Right hindlimb (tissue), 1 donor: ENCODE data around the gene CLTC.

Source experiments
- DNase-seq: peaks from one replicate; pipeline ENCODE4 v3.0.0-alpha.2; 2018

CLTC gene

DNA sequence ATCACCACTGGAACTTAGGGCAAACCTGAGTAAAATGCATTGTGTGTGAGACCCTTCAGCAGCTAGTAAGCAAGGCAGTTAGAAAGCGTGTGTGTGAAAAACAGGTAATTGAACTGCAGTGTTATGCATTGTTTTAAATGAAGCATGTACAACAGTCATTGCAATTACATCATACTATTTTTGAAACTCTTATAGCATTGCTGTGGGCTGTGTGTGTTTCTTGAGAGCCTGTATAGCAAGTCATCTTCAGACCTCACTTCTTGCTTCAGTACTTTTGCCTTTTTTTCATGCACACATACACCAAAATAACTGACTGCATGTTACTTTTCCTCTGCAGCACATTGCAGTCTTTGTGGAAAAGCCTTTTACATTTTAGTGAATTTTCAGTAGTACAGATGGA, 68.3 kb downstream of the CLTC start:
- DNase-seq, result no peak

DNA sequence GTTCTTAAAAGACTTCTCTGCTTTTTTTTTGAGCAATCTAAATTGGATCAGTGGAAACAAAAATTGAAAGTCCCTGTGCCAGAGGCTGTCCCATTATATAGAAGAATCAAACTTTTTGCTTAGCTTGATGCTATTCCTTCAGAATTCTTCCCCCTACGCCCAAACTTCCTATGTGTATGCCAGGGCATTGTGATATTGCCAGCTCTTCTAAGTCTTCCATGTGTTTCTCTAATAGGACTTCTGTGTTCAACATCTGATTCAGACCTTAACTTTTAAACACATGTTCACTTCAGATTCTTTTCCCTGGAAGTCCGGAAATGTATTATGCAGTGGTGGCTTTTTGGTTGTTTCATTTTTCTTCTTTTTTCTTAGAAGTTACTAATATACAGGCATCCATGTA, 68.8 kb downstream of the CLTC start:
- DNase-seq, result no peak

DNA sequence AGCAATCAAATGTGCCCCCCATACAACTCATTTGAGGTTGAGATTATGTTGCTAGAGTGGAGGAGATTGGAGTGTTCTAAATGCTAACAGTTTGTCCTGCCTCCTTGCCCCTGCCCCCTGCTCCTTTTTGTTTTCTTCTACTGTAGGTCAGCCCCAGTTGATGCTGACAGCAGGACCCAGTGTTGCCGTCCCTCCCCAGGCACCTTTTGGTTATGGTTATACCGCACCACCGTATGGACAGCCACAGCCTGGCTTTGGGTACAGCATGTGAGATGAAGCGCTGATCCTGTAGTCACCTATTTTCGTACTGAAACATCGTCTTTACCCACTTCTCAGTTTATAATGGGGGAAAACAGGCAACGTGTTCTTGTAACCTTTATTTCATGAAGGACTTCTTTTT, 73.9 kb downstream of the CLTC start:
- DNase-seq, result no peak

DNA sequence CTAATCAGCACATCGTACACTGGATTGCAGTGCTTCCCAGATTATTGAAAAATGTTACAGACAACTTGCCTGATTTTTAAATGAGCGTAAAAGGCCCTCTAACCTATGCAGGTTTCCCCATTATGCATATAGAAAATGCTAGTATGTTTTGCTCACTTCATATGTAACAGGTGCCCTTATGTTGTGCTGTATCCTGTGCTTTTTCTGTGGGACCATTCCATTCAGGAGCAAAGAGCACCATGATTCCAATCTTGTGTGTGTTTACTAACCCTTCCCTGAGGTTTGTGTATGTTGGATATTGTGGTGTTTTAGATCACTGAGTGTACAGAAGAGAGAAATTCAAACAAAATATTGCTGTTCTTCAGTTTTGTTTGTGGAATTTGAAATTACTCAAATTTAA, 74.6 kb downstream of the CLTC start:
- no peak for DNase-seq

DNA sequence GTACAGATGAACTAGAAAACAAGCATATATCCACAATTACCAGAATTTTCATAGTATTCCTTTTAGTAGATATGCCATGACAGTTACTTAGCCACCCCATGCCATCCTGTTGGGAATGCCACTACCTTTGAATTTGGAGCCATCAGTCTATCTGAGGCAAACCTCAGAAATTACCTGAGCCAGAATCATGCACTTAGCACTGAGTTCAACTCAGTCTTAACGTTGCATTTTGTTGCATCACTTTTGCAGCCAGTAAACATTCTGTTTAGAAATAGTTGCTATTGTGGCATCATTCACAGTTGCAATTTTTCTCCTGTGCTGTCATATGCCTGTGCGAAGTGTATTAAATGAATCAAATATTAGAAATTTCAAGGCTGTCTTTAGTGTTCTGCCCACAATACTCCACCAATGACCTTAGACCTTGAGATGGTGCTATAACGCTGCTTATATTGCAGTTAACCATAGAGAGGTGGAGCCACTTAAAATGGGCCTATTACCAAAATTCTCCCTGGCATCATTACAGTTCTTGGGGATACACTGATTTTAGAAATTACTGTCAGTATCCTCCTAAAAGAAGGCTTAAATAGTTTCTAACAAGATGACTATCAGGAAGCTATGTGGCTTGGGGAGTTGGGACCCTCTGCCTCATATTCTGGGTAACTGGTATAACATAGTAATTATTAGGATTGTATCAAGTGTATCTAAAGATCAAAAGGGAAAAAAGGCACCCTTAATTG, 76.4 kb downstream of the CLTC start:
- DNase-seq, result no peak

DNA sequence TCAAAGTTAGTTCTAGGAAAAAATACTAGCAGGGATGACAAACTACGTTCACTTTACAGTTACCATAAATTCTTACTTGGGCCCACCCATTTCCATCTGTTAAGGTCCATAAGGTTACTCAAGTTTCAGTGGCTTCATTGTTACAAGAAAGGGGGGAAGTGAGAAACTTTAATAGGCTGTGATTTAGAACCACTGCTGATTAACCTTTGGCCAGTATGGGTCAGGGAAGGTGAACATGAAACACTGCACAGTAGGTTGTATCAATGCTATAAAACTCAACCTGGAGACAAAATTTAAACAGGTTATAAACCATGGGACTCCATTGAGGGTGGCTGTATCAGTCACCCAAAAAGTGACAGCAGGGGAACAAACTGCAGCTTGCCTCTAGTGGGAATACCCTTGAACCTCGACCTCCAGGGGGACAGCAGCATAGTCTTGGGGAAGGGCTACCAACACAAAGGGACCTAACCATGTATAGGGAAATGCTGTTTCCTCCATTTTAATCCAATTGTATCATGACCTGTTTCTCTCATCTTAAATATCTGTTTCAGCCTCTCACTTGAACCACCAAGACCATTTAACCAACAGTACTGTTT, 77.1 kb downstream of the CLTC start:
- no peak for DNase-seq

DNA sequence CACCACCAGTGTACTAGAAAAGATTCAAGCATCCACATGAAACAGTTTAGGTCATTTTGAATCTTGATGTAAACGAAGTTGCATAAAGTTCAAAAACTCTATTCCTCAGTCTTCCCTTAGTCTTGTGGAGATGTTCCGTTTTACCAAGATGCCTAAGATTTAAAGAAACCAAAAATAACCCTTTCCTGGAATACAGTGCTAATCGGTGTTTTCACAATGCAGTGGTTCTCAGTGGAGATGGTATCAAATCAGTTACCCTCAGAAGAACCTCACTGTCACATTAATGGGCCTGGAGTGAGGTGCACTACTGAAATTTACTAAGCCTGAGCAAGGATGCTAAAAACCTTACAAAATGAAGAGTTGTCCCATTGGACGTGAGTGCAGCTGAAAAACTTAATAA, 78.4 kb downstream of the CLTC start:
- no peak for DNase-seq

DNA sequence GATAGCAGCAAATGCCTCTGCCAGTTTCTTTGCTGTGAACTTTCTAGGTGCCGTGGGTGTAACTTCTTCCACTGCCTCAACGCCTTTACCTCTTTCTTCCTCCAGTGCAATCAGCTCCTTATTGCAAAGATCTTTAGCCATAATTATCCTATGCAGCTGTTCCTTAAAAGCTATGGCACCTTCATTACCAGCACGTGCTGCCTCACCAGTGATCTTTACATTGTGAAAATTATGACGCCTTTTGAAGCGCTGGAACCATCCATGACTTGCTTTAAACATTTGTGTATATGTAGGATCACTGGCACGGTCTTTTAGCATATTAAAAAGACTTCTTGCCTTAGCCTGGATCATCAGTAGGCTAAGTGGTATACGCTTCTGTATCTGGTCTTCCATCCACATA, 79.5 kb downstream of the CLTC start:
- DNase-seq, result no peak

DNA sequence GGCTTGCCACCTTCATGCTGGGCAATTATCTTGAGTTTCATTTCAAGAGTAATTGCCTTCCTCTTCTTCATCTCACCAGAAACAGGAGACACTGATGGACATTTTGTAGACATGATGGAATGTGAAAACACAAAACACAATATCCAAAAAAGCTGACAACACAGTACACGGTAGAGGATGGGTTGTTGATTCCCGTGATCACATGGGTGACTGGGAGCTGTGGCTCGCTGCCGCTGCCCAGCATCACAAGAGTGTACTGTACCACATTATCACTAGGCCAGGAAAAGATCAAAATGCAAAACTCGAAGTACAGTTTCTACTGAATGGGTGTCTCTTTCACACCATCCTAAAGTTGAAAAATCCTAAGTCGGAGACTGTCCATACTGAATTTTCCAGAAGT, 80.1 kb downstream of the CLTC start:
- no peak for DNase-seq

DNA sequence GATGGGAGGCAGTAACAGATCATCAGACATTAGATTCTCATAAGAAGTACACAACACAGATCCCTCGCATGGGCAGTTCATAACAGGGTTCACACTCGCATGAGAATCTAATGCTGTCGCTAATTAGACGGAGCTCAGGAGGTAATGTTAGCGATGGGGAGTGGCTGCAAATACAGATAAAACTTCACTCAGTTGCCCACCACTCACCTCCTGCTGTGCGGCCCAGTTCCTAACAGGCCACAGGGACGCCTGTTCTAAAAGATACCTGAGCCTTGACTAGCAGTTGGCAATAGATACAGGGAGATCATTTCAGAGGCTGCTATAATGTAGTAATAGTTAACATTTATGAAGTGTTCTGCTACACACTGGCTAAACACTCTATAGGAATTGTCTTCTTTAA, 82.6 kb downstream of the CLTC start:
- no peak for DNase-seq

DNA sequence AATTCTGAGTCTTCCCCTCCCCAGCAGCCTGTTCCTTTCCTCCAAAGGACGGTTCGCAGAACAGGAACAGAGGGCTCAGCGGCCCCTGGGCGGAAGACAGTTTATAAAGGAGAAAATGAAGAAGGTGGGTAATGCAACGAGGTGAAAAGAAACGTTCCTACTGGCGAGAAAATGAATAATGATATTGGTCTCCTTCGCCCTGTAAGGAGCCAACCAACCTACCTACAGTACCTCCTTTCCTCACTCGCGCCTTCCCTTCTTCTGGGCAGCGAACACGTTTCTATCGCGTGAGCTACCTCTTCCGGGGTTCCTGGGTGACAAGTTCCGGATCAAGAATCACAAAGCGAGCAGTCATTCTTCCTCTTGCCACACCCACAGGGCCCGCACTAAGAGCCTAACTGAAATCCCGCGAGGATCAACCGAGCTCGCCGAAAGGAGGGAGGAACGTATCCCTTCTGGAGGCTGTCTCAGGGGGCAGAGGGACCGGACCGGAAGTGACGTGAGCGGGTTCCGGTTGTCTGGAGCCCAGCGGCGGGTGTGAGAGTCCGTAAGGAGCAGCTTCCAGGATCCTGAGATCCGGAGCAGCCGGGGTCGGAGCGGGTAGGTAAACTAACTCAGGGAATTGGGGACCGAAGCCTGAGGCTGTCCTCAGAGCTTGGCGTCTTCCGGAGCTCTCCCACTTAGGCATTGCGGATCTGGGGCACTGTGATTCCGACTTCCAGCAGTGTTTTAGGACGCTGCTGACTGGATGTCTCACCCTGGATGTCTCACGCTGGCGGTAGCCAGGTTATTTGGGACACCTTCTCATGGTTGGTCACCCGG, 87.7 kb downstream of the CLTC start, which contains the start of the genes PTRH2 and VMP1:
TSS of gene PTRH2 (minus strand) at position 282 of the 822 bp plus-strand sequence. CDS start 9,452 bp downstream, outside the sequence.
TSS of gene VMP1 (plus strand) at position 506 of the 822 bp plus-strand sequence. CDS start 23,793 bp downstream, outside the sequence.
- peak; percentile 98 for DNase-seq

DNA sequence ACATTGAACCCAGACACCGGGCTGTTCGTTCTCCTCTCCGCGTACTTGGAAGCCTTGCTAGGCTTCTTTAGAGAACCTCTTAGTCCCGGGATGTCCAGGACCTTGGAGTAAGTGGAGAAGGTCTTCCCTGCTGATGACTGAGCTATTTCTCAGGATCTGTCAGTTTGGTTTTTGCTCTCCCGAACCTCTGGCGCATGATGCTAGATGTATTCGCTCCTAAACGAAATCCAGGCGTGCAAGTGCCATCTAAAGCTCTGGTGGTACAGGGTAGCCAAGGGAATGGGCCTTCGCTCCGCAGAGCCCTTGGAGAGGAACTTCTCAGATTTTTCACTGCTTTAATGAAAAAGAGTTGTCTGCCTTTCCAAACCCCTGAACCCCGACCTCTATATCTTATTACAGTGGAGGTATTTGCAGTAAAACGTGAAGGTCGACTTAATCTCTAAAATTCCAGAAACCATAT, 88.3 kb downstream of the CLTC start:
- DNase-seq, result no peak

DNA sequence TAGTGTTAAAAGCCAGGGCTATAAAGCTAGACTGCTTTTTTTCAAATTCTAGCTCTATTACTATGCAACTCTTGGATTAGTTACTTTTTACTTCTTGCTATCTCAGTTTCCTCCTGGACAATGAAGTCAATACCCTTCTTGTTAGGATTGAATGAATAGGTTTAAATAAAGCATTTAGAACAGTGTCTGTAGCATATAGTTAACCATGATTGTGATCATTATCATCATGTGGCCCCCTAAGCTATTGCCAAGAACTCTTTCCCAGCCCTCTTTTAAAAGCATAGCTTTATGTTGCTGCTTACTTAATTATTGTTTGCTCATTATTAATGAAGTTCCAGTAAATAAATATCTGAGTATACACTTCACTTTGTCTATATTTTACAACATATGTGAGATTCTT, 92.2 kb downstream of the CLTC start:
- DNase-seq, result no peak

DNA sequence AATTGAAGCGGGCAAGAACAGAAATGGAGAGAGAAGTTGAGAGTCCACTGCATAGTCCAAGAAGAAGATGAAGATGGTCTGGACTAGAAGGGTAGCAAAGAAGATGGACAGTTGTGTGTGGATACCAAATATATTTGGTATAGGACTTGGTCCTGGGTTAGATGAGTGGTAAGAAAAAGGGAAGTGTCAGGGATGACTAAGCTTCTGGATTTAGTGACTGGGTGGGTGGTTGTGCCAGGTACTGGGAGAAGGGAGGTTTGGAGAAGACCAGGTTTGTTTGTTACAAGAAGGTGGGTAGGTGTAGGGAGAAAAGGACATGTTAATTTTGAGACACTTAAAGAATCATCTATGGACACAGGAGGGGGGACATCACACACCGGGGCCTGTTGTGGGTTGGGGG, 93.2 kb downstream of the CLTC start:
- DNase-seq, result no peak

DNA sequence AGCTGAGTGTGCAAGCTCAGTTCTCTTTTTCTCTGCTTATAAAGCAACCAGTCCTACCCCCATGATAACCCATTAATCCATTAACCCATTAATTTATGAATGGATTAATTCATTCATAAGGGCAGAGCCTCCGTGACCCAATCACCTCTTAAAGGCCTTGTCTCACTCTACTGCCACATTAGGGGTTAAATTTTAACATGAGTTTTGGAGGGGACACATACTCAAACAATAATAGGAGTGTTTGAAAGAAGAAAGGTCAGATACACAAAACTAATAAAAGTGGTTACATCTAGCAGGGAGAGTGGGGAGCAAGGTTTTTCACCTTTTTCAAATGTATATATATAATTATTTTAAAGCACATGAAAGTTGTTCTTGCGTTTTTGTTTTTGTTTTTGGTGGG, 94.6 kb downstream of the CLTC start:
- no peak for DNase-seq

DNA sequence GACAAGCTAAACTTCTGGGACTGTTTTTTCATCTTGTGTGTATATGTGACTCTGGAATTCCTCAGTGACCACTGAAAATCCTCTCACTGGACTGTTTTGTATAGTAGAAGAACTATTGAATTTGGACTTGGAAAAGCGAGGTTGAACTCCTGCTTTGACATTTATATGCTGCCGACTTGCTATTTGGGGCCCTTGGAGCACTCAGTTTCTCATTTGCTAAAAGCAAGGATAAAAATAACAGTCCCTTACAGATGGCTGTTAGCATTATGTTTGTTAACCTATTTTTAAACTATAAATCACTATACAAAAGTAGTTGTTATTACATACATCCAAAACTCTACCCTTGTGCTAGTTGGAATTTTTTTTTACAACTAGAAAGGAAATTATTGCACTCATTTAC, 96.7 kb downstream of the CLTC start:
- DNase-seq, result no peak

DNA sequence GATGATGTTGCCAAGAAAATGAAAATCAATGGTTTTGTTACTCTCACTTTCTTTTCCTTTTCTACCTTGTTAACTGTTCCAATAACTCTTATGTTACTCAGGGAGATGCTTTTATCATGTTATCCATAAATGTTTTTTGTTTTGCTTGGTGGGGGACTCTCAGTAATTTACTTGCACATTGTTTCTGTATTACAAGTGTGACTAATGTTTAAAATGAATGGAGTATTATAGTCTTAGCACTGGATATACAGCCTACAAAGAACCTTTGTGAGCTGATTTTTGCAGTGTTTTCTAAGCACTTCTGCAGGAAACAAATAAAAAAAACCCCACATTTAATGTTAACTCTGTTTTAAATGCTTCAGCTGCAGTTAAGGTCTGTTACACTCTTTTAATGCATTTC, 99.8 kb downstream of the CLTC start:
- no peak for DNase-seq

DNA sequence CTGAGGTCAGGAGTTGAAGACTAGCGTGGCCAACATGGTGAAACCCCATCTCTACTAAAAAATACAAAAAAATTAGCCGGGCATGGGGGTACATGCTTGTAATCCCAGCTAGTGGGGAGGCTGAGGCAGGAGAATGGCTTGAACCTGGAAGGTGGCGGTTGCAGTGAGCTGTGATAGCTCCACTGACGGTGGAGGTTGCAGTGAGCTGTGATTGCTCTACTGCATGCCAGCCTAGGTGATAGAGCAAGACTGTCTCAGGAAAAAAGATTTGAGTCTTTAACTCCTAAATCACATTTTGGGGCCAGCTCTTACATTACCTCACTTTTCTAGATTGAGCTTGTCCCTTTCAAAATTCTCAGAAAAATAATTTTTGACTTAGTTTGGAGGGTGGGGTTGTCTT, 102.9 kb downstream of the CLTC start:
- DNase-seq, result no peak

DNA sequence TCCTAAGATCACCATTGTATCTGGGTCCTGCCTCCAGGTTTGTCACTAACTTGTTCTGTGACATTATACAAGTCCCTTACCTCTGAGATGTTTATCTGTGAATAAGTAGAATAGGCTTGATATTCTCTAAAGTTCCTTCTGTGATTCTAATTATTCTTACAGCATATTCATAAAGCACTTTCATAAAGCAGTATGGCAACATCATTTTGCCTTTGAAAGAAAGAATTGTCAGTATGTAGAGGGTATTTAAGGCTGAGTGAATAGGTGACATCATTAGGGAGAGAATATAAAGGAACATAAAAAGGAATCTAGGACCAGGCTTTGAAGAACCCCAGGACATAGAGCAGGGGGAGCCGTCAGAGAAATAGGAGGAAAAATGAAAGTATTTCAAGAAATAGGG, 103.3 kb downstream of the CLTC start:
- DNase-seq, result no peak

DNA sequence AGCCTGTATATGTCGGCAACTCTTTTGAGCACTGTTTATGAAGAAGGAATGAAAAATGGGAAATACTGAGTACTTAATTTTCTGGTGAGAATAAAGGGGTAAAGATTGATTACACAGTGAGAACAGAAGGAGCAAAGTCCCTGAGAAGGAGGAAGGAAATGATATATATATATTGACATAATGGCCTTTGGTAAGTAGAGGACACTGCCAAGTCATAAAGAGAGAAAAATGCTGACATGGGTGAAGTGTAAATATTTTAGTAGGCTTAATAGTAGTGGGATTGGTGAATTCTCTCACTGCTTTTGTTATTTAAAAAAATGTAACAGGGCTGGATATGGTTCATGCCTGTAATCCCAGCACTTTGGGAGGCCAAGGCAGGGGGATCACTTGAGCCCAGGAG, 103.9 kb downstream of the CLTC start:
- no peak for DNase-seq

DNA sequence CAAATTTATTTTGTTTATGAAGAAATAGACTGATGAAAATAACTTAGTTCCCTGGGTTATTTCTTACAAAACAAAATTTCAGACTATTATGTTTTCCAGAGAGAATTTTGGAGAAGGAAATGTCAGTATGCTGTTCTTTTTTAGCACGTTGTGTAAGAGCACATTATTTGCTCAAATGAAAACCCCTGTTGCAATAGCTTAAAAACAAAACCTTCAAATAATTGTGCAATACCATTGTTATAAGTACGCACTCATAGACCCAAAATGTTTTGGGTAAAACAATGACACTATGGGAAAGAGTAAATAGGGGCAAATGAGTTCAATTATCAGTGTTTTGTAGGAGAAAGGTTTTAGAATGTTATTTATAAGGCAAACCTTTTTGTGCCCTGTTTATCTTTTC, 106.0 kb downstream of the CLTC start:
- DNase-seq, result no peak

DNA sequence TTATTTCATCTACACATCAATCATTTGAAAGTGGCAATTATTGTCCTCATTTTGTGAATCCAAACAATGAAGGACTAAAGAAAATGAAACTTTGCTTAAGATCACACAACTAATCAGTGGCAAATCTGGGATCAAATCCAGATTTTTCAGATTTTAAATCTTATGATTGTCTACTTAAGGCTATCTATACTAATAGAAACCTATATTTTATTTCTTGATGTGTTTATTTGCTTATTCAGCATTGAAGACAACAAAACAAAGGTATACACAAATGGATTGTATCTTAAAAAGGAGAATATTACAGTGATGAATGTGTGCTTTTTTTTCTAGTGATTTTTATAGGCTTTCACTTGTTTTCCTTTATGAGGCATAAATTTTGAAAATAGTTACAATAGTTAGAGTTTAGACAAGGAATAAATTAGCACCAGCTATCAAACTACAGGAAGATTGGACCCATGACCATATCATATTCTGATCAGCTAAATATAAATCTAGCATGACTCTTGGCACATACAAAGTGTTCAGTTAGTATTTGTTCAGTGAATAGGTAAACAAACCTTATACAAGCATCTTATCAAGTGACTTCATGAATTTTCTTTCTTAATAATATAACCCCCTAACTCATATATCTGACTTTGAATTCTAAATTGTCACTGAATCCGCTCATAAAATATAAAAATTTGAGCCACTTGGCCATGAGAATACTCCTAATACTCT, 108.3 kb downstream of the CLTC start:
- DNase-seq, result no peak

DNA sequence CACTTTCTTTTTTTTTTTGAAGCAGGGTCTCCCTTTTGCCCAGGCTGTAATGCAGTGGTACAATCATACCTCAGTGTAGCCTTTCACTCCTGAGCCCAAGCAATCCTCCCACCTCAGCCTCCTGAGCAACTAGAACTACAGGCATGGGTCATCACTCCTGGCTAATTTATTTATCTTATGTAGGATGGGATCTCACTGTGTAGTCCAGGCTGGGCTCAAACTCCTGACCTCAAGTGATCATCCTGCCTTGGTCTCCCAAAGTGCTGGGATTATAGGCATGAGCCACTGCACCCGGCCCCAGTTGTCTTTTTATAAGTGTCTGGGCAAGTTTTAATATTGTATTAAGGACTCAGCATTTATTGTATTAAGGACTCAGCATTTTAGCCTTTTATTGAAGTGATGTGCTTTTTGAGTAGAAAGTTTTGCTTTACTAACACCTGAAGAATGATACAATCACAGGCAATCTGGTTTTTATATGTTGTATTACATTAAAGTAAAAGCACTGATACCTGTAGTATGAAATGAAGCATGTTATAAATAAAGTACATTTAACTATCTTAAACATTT, 110.7 kb downstream of the CLTC start:
- no peak for DNase-seq
